Kidney (tissue), 14 donors: ENCODE results near the gene ACP1. TPM values are rescaled to one million over a fixed set of nuclear protein-coding genes. Genes with fewer than 3 reads are reported as not detected.

ENCODE experiments used
- DNase-seq, 5 donors: peaks; one replicate each; pipeline ENCODE4 v3.0.0-alpha.2; 2013 to 2020
- FAIRE-seq: peaks from 2 replicates; lab custom pipeline; 2012; peaks lifted over from hg19 to GRCh38; lab: Jason Lieb, UNC
- H3K27ac ChIP-seq, 2 donors: one replicate each; pipeline ENCODE4 v1.7.0; 2013; ENCODE audit warnings: low read depth in 2 of 2, low read length in 2 of 2, inconsistent platforms in 1 of 2
- H3K27me3 ChIP-seq: one replicate; pipeline ENCODE4 v1.7.1; 2013; ENCODE audit warnings: low read length, inconsistent platforms; ENCODE audit not compliant: control insufficient read depth, insufficient read depth
- H3K36me3 ChIP-seq, 3 donors: one replicate each; pipeline versions ENCODE4 v1.7.0 to v1.7.1; 2013; ENCODE audit warnings: low read length in 3 of 3, control low read depth in 1 of 3, inconsistent platforms in 1 of 3; ENCODE audit not compliant: insufficient read depth in 3 of 3, control insufficient read depth in 2 of 3
- H3K4me1 ChIP-seq, 3 donors: one replicate each; pipeline versions ENCODE4 v1.7.0 to v1.7.1; 2013; ENCODE audit warnings: low read length in 3 of 3, inconsistent platforms in 1 of 3, low read depth in 1 of 3; ENCODE audit not compliant: control insufficient read depth in 2 of 3, insufficient read depth in 2 of 3
- H3K4me3 ChIP-seq, 3 donors: one replicate each; pipeline versions ENCODE4 v1.7.0 to v1.8.1; 2013; ENCODE audit warnings: low read length in 3 of 3, control low read depth in 1 of 3, inconsistent platforms in 1 of 3
- H3K9ac ChIP-seq, 3 donors: one replicate each; pipeline versions ENCODE4 v1.7.0 to v1.7.1; 2013; ENCODE audit warnings: low read length in 3 of 3, control low read depth in 1 of 3, inconsistent platforms in 1 of 3
- H3K9me3 ChIP-seq, 3 donors: one replicate each; pipeline versions ENCODE4 v1.7.0 to v1.7.1; 2013; ENCODE audit warnings: low read length in 3 of 3, control low read depth in 1 of 3, inconsistent platforms in 1 of 3; ENCODE audit not compliant: control insufficient read depth in 2 of 3, insufficient read depth in 1 of 3
- CTCF ChIP-seq: IDR thresholded peaks from 3 replicates; pipeline ENCODE4 v1.5.1; 2012; ENCODE audit warnings: mild to moderate bottlenecking, moderate library complexity, borderline replicate concordance; ENCODE audit not compliant: insufficient read depth; ENCODE audit errors: extremely low read depth
- intact Hi-C: fragments of 100-400 bp; cut with DNase I; formaldehyde crosslinking; loops from one replicate; pipeline ENCODE4 v1.11.1; 2022
- polyA plus RNA-seq: library from polyadenylated mRNA; stranded (reverse); fragments of 350-450 nt; fragmentation: Illumina TruSeq; extraction: RNeasy Lipid Tissue Mini Kit (QIAGEN cat#74804); gene quantifications from one replicate; pipeline ENCODE4 v1.2.3, GENCODE V29; 2014; ENCODE audit warnings: low read depth, low replicate concordance; ENCODE audit not compliant: insufficient read depth
- total RNA-seq: library from RNA; stranded (reverse); fragmentation: NEBNext Ultra II Directional; extraction: Animal tissue kit (Norgen Biotek cat#: 25700); gene quantifications from one replicate; pipeline ENCODE4 v1.2.1, GENCODE V29; 2021
- donor health status: control.
- donor health status: control.
- donor health status: control.
- donor health status: control.
- donor health status: control.
- donor health status: DM: yes; HTN: yes; CAD: no.
- donor health status: Normal renal cell carcinoma (clear cell type).

Gene ACP1
- total and polyA plus RNA-seq, 2 donors from 2014 or later: 75.1 to 122 TPM

GRCh38 chr2:255195-255594, 9.6 kb upstream of the ACP1 start:
- DNase-seq: no peak
- H3K36me3 ChIP-seq: peaks cover 0 to 18% (median 2%) of the 10 kb centered on the region in 3 donors
- TF ChIP-seq CTCF: no peak
- no peaks in the 10 kb centered on the region for H3K9me3 ChIP-seq
- no peak overlapping the region for H3K9ac ChIP-seq
- no peak overlapping the region for H3K27ac ChIP-seq
- peaks cover 0 to 9% (median 3%) of the 10 kb centered on the region in 3 donors for H3K4me1 ChIP-seq
- intact Hi-C loops: no loop called here
- no peak overlapping the region for H3K4me3 ChIP-seq
- no peak for FAIRE-seq
- no peaks in the 10 kb centered on the region for H3K27me3 ChIP-seq

GRCh38 chr2:256094-256493, 8.7 kb upstream of the ACP1 start:
- Histone ChIP-seq H3K9ac (no peak overlapping the region), H3K27ac (no peak overlapping the region), H3K27me3 (no peaks in the 10 kb centered on the region), H3K36me3 (peaks cover 0 to 9% (median 2%) of the 10 kb centered on the region in 3 donors), H3K4me3 (no peak overlapping the region), H3K9me3 (no peaks in the 10 kb centered on the region), H3K4me1 (peaks cover 0 to 12% (median 3%) of the 10 kb centered on the region in 3 donors)
- no peak for DNase-seq
- no peak for TF ChIP-seq CTCF
- intact Hi-C loops: no loop called here
- FAIRE-seq: no peak

- Histone ChIP-seq H3K4me1 (peaks cover 0 to 13% (median 3%) of the 10 kb centered on the region in 3 donors), H3K27ac (no peak overlapping the region), H3K4me3 (no peak overlapping the region), H3K9ac (no peak overlapping the region), H3K27me3 (no peaks in the 10 kb centered on the region), H3K36me3 (peaks cover 0 to 5% (median 0%) of the 10 kb centered on the region in 3 donors), H3K9me3 (no peaks in the 10 kb centered on the region)
- intact Hi-C loops: no loop called here
- no peak for FAIRE-seq
- no peak for TF ChIP-seq CTCF
- no peak for DNase-seq
These were observed 7.3 kb upstream of the ACP1 start for GRCh38 chr2:257429-257828.

- FAIRE-seq (no peak), DNase-seq (no peak)
- H3K27ac ChIP-seq: no peak overlapping the region
- no peak for TF ChIP-seq CTCF
- no peak overlapping the region for H3K9ac ChIP-seq
- H3K4me3 ChIP-seq: no peak overlapping the region
- H3K4me1 ChIP-seq: peaks cover 0 to 13% (median 3%) of the 10 kb centered on the region in 3 donors
- no peaks in the 10 kb centered on the region for H3K27me3 ChIP-seq
- intact Hi-C loops: no loop called here
- H3K9me3 ChIP-seq: no peaks in the 10 kb centered on the region
- peaks cover 0 to 5% (median 0%) of the 10 kb centered on the region in 3 donors for H3K36me3 ChIP-seq
These were observed 6.9 kb upstream of the ACP1 start for GRCh38 chr2:257842-258241.
